Left lobe of liver (tissue), 2 donors: ENCODE measurements around the gene ALKBH6. TPM values are rescaled to one million over a fixed set of nuclear protein-coding genes. Genes with fewer than 3 reads are reported as not detected.
"Not testable (repeated sequence)": the region's sequence is repeated elsewhere in the genome, so short reads cannot be mapped to it uniquely, and the experiment has no call there.

Source experiments
- ATAC-seq: fragments of 200-7000 bp; cut with Tn5 transposase; one replicate; pipeline ENCODE4 v1.9.1; 2020; ENCODE audit warnings: mild to moderate bottlenecking, moderate library complexity
- DNase-seq: peaks from one replicate; pipeline ENCODE4 v3.0.0-alpha.2; 2020; ENCODE audit warnings: low spot score
- total RNA-seq: library from RNA; stranded (reverse); gene quantifications from one replicate; pipeline ENCODE4 v1.2.1, GENCODE V29; 2021
- donor health status: DM: no; HTN: no; CAD: no; lungs with moderate emphysema.
- donor health status: DM: no; HTN: yes; CAD: no.

The ALKBH6 gene
- 10.3 TPM for total RNA-seq

DNA sequence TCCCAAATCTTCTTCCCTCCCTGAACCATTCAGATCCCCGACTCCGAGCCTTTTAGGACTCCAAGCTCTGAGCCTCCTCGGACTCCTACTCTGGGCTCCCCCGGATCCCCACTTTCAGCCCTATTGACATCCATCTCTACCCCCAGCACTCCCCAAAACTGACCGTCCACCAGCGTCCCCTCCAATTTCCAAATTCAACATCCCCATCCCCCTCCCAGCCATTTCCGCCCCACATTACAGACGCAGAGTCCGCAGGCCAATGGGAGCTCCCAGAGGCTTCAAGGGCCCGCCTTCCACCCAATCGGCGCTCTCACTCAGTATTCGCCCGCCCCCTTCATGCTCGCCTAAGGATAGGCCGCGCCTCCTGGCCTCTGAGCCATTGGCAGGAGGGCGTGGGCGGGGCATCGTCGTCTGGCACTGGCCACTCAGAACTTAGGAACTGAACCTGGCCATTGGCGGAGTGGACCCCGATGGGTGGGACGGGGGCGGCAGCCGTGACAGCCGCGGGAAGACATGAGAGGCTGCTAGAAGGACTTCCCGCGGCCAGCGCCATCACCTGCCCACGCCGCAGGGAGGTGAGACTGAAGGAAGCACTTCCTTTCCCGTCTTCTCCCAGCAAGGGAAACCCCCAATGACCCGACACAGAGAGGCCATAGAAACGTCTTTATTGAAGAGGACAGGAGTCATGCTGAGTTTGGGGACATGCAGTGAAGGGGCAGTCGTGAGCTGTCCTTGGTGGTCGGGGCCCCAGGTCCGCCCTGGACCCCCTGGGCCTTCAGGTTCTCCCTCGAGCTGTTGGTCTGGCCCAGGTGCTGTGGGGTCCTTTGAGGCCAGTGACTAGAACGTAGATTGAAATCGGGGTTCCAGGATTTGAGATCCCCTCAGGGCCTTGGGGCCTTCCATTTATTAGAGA lies at the start of gene ALKBH6:
TSS of gene ALKBH6 (minus strand) at position 202 of the 913 bp plus-strand sequence. CDS start 816 bp downstream, outside the sequence.
- DNase-seq (peak; percentile 99), ATAC-seq (peak; percentile 94)

DNA sequence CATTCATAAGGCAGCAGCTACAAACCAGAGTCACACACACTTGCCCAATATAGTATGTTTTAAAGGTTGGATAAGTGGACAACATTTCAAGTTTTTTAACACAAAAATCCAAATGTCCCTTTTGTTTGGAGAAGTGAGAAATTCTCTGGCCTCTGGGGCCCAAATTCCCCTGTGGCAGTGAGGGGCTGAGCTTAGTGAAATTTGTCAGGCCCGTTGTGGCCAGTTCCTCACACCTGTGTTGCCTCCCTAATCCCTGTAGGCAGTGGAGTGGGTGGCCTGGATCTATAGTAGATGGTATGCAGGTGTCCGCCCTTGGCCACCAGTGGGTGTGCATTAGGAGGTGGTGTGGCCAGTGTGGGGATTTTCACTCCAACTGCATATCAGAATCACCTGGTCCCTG lies 47.4 kb upstream of the ALKBH6 start:
- no peak for ATAC-seq
- no peak for DNase-seq

GRCh38 chr19:36060430-36060829 lies 46.4 kb upstream of the ALKBH6 start:
- DNase-seq (no peak), ATAC-seq (peak; percentile 74)

- ATAC-seq: no peak
- DNase-seq: no peak
Observed at GRCh38 chr19:36059180-36059910, 45.3 kb upstream of the ALKBH6 start.

DNA sequence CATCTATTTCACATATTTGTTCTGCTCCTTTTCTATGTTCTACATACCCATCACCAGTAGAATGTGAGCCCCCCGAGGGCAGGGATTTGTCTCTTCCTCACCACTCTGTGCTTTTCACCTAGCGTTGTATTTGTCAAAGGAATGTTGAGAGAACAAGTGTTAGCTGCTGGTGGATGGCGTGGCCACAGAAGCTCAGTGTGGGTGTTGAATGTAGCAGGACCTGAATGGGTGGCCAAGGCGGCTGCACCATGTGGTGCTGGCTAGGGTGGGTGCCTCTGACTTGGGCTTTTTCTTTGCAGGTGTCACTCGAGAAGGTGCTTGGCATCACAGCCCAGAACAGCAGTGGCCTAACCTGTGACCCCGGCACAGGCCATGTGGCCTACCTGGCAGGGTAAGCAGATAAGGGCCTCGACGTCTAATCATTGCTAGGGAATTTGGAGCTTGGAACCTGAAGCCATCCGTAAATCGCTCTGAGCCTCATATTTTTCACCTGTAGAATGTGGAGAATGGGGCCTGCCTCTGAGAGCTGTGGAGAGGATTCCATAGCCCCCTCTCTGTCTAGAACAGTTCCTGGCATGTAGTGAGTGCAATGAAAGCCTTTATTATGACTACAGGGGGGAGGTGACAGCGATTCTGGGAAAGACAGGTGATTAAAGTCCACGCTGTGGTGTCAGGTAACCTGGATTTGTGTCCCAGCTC lies 44.6 kb upstream of the ALKBH6 start:
- ATAC-seq: peak; percentile 9
- DNase-seq: peak; percentile 59

GRCh38 chr19:36054733-36055686 lies 41.0 kb upstream of the ALKBH6 start, which contains the start of gene WDR62:
Gene WDR62 (plus strand): TSS chr19:36054897. CDS start chr19:36054972, 75 bp downstream.
- ATAC-seq (peak; percentile 83), DNase-seq (peak; percentile 94)

DNA sequence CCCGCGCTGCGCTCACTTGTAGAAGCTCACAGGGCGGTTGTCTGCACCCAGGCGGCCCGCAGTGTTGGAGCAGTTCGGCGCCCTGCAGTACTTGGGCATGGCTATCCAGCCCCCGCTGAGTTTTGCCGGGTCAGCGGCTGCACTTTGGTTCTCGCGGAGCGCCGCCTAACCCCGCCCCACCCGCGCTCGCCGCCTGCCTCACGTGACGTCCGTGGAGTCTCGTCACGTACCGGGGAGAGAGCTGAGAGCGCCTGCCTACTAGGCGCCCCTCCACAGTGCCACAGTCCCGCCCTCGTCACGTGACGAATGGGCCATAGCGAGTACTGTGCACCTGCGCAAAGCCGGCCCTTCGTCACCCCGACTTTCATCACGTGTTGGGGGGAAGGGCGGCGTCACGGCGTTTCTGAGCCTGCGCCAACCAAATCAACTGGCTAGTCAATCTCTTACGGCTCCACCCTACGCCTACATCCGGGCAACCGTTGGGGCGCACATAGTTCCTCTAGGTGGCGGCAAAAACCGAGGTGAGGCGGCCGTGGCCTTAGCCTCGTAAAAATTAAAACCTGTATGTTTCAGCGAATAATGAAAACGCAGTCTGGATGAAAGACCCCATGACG lies 40.2 kb upstream of the ALKBH6 start, which contains the start of gene THAP8:
TSS of gene THAP8 (minus strand) at position 167 of the 614 bp plus-strand sequence. CDS start at position 99, 68 bp downstream.
- ATAC-seq (peak; percentile 87), DNase-seq (peak; percentile 100)

DNA sequence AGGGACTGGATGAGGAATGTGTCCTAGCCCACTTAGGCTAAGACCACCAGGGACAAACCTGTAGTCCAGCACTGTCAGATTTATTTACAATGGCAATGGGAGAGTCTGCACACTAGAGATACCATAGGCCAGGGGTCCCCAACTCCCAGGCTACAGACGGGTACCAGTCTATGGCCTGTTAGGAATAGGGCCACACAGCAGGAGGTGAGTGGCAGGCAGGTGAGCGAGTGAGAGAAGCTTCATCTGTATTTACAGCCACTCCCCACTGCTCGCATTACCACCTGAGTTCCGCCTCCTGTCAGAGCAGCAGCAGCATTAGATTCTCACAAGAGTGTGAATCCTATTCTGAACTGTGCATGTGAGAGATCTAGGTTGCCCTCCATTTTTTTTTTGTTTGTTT lies 37.6 kb upstream of the ALKBH6 start:
- no peak for ATAC-seq
- DNase-seq: no peak

- no peak for DNase-seq
- no peak for ATAC-seq
Observed at GRCh38 chr19:36051236-36051635, 37.2 kb upstream of the ALKBH6 start.

DNA sequence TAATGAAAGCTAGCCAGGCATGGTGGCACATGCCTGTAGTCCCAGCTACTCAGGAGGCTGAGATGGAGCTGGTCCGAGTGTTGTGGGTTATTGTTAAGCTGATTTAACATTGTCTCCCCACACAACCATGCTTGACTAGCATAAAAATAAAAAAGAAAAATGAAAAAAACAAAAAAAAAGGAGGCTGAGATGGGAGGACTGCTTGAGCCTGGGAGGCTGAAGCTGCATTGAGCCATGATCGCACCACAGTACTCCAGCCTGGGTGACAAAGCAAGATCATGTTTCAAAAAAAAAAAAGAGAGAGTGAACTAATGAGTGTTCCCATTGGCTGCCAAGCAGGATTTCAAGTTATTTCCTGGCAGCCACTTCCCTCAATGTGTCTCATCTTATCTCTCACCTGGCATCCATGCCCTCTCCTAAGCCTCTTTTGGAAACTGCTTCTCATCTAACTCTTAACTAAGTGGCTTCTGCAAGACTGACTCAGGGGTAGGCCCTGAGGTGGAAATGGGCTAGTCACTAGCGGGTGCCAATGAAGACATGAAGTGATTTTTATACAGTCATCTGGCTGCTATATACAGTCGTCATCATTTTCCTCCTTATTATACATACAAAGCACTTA lies 35.2 kb upstream of the ALKBH6 start:
- DNase-seq: no peak
- ATAC-seq: no peak

GRCh38 chr19:36047835-36048234 lies 33.8 kb upstream of the ALKBH6 start:
- ATAC-seq (no peak), DNase-seq (no peak)

GRCh38 chr19:36046443-36047050 lies 32.5 kb upstream of the ALKBH6 start:
- ATAC-seq (no peak), DNase-seq (no peak)

DNA sequence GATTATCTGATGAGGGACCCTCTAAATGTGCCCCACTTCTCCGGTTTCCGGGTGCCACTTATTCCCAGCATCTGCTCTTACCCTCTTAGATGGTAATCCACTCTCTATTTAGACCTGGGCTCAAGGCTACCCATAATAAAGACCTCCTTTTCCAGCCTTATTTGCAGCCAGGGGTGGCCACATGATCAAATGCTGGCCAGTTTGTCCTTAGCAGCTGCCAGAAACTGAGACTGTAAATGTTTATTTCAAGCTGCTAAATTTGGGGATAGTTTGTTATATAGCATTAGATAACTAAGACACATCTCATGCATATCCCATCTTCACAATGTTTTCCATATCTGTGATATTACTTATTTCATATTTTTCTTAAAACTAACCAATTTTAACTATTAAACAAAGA lies 29.9 kb upstream of the ALKBH6 start:
- no peak for DNase-seq
- no peak for ATAC-seq

GRCh38 chr19:36041831-36042230 lies 27.8 kb upstream of the ALKBH6 start:
- ATAC-seq: peak; percentile 20
- DNase-seq: no peak

- DNase-seq, ATAC-seq: not testable (repeated sequence)
Observed at GRCh38 chr19:36041092-36041491, 27.1 kb upstream of the ALKBH6 start.

DNA sequence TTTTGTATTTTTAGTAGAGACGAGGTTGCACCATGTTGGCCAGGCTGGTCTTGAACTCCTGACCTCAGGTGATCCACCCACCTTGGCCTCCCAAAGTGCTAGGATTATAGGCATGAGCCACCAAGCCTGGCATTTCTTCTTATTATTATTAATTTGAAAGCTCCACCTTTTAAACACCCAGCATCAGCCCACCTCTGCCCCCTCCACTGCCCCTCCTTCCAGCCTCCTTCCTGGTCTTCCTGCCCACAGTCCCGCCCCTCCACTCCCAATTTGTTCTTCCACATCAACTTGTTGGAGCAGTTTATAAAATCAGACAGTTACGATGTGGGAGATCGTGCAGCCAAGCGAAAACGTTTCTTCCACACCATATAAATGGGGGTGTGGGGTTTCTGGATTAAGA lies 26.5 kb upstream of the ALKBH6 start:
- DNase-seq: no peak
- no peak for ATAC-seq

DNA sequence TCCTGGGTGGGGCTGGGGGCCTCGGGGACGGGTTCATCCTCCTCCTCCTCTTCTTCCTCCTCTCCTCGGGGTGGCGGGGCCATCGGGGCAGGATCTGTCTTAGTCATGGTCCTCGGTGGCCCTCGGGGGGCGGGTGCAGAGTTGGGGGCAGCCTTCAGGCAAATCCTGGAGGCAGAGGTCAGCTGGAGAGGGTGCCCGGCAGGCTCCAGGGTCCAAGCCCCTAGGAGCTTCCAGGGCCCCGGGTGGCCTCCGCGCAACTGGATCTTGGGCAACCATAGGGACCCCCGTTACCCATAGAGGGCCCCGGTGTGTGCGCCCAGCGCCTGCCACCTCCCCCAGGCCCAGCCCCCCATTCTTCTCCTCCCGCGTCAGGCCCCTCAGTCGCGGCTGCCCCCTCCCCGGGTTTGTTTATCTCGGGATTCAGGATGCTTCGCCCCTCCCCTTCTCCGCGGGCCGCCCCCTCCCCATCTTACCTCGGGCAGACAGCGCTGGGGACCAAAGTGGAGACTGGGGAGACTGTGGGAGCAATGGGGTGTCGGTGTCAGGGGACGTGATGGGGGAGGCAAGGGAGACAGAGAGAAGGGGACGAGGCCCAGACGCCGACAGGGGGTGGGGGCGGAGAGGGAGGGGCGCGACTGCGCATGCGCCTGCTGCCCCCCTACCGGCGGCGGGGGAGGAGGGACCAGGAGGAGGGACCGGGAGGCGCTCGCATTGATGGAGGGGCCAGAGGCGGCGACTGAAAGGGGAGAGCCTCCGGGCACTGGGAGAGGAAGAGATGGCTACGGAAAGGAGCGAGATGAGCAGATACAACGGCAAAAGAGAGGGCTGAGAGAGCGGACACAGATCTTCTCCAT lies 18.5 kb upstream of the ALKBH6 start, which contains the start of gene CLIP3:
TSS of gene CLIP3 (minus strand) at position 623 of the 854 bp plus-strand sequence. CDS start at position 107, 516 bp downstream.
- no peak for DNase-seq
- ATAC-seq: peak; percentile 24
